Measurements from ENCODE around the gene SH2B3.

SH2B3 gene

GRCh38 chr12:111387747-111388323, 17.9 kb upstream of the SH2B3 start:
- H2AFZ ChIP-seq (ENCODE audit: low read length): no peak overlapping the region
- no peaks in the 10 kb centered on the region for H3K4me1 ChIP-seq (ENCODE audit: insufficient read depth, low read length, poor library complexity, severe bottlenecking)
- H4K20me1 ChIP-seq (ENCODE audit: insufficient read depth, low read length, poor library complexity, severe bottlenecking): no peaks in the 10 kb centered on the region
- no peaks in the 10 kb centered on the region for H3K27me3 ChIP-seq (ENCODE audit: insufficient read depth, low read length, poor library complexity, severe bottlenecking)
- H3K79me2 ChIP-seq (ENCODE audit: insufficient read depth, low read length): no peaks in the 10 kb centered on the region
- H3K9me3 ChIP-seq (ENCODE audit: insufficient read depth, low read depth, low read length): no peaks in the 10 kb centered on the region
- H3K9ac ChIP-seq (ENCODE audit: low read depth, low read length, poor library complexity, severe bottlenecking): no peak overlapping the region
- no peak overlapping the region for H3K4me3 ChIP-seq (ENCODE audit: low read length, poor library complexity, severe bottlenecking)
- H3K4me2 ChIP-seq (ENCODE audit: low read depth, low read length, poor library complexity, severe bottlenecking): no peak overlapping the region
- no peaks in the 10 kb centered on the region for H3K9me2 ChIP-seq (replicated peaks; ENCODE audit: low read depth, low read length)
- no peaks in the 10 kb centered on the region for H3K36me3 ChIP-seq (ENCODE audit: insufficient read depth, low read length)
- TF ChIP-seq EZH2phosphoT487 (IDR thresholded peaks at IDR 0.05; ENCODE audit: borderline replicate concordance) (no peak), CTCF (conservative IDR thresholded peaks at IDR 0.05; ENCODE audit: low read length) (no peak)
- no peaks in the 10 kb centered on the region for H3F3A ChIP-seq (ENCODE audit: low read depth)

- no peaks in the 10 kb centered on the region for H3K9me3 ChIP-seq (ENCODE audit: insufficient read depth, low read depth, low read length)
- H3K4me3 ChIP-seq (ENCODE audit: low read length, poor library complexity, severe bottlenecking): no peak overlapping the region
- no peaks in the 10 kb centered on the region for H3F3A ChIP-seq (ENCODE audit: low read depth)
- H3K9me2 ChIP-seq (replicated peaks; ENCODE audit: low read depth, low read length): no peaks in the 10 kb centered on the region
- TF ChIP-seq EZH2phosphoT487 (IDR thresholded peaks at IDR 0.05; ENCODE audit: borderline replicate concordance) (no peak), CTCF (conservative IDR thresholded peaks at IDR 0.05; ENCODE audit: low read length) (no peak)
- no peaks in the 10 kb centered on the region for H3K36me3 ChIP-seq (ENCODE audit: insufficient read depth, low read length)
- no peak overlapping the region for H3K9ac ChIP-seq (ENCODE audit: low read depth, low read length, poor library complexity, severe bottlenecking)
- H3K4me1 ChIP-seq (ENCODE audit: insufficient read depth, low read length, poor library complexity, severe bottlenecking): no peaks in the 10 kb centered on the region
- no peak overlapping the region for H3K4me2 ChIP-seq (ENCODE audit: low read depth, low read length, poor library complexity, severe bottlenecking)
- no peaks in the 10 kb centered on the region for H3K79me2 ChIP-seq (ENCODE audit: insufficient read depth, low read length)
- no peaks in the 10 kb centered on the region for H3K27me3 ChIP-seq (ENCODE audit: insufficient read depth, low read length, poor library complexity, severe bottlenecking)
- H2AFZ ChIP-seq (ENCODE audit: low read length): no peak overlapping the region
- H4K20me1 ChIP-seq (ENCODE audit: insufficient read depth, low read length, poor library complexity, severe bottlenecking): no peaks in the 10 kb centered on the region
These were observed 16.1 kb upstream of the SH2B3 start for GRCh38 chr12:111389635-111390034.

GRCh38 chr12:111390910-111391309, 14.8 kb upstream of the SH2B3 start:
- H3K4me1 ChIP-seq (ENCODE audit: insufficient read depth, low read length, poor library complexity, severe bottlenecking): no peaks in the 10 kb centered on the region
- no peaks in the 10 kb centered on the region for H3K9me2 ChIP-seq (replicated peaks; ENCODE audit: low read depth, low read length)
- H3K9ac ChIP-seq (ENCODE audit: low read depth, low read length, poor library complexity, severe bottlenecking): no peak overlapping the region
- H3K79me2 ChIP-seq (ENCODE audit: insufficient read depth, low read length): no peaks in the 10 kb centered on the region
- TF ChIP-seq CTCF (conservative IDR thresholded peaks at IDR 0.05; ENCODE audit: low read length) (no peak), EZH2phosphoT487 (IDR thresholded peaks at IDR 0.05; ENCODE audit: borderline replicate concordance) (no peak)
- H3K27me3 ChIP-seq (ENCODE audit: insufficient read depth, low read length, poor library complexity, severe bottlenecking): no peaks in the 10 kb centered on the region
- no peaks in the 10 kb centered on the region for H3K9me3 ChIP-seq (ENCODE audit: insufficient read depth, low read depth, low read length)
- H3F3A ChIP-seq (ENCODE audit: low read depth): no peaks in the 10 kb centered on the region
- H4K20me1 ChIP-seq (ENCODE audit: insufficient read depth, low read length, poor library complexity, severe bottlenecking): no peaks in the 10 kb centered on the region
- no peak overlapping the region for H3K4me2 ChIP-seq (ENCODE audit: low read depth, low read length, poor library complexity, severe bottlenecking)
- H2AFZ ChIP-seq (ENCODE audit: low read length): no peak overlapping the region
- H3K4me3 ChIP-seq (ENCODE audit: low read length, poor library complexity, severe bottlenecking): no peak overlapping the region
- no peaks in the 10 kb centered on the region for H3K36me3 ChIP-seq (ENCODE audit: insufficient read depth, low read length)
